ENCODE measurements around the gene MRPS17. TPM values are rescaled to one million over a fixed set of nuclear protein-coding genes. Genes with fewer than 3 reads are reported as not detected.

Gene MRPS17
- polyA plus RNA-seq, 3 donors: 14.2 to 18.3 (median 15.7) TPM

DNA sequence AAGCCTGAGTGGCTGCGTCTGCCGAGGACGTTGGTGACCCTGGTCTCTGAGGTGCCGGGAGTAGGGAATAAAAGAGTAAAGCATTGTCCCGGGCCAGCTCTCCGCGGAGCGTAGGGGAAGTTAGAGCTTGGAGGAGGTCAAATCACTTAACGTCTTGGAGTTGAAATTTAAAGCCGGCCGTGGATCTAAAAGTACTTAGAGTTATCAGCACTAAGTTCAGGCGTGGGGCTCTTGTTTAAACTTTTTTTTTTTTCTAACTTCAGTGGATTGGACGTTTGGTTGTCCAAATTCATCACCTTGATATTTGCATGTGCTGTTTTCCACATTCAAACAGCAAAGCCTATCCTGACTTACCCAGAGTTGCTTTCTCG is 13.4 kb downstream of the MRPS17 start:
- no peak for DNase-seq

DNA sequence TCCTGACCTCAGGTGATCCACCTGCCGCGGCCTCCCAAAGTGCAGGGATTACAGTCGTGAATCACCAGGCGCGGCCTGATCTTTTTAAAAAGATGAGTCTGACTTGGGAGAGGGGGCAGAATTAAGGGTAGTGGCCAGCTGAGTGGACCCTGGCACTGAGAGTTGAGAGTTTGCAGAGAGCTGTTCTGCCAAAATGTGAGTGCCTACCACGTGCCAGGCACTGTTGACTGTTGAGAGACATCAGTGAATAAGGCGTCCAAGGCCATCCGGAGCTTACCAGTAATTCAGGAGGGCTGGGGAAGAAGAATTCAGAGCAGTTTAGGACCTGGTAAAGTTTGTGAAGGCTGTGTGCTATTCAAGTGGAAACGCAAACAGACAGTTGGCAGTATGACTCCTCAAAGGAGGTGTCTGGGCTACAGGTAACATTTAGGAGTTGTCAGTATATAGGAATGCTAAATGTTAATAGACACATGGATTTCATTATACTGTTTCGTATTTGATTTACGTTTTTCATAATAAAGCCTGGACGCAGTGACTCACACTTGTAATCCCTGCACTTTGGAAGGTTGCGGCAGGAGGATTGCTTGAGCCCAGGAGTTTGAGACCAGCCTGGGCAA is 14.2 kb downstream of the MRPS17 start:
- no peak for DNase-seq

DNA sequence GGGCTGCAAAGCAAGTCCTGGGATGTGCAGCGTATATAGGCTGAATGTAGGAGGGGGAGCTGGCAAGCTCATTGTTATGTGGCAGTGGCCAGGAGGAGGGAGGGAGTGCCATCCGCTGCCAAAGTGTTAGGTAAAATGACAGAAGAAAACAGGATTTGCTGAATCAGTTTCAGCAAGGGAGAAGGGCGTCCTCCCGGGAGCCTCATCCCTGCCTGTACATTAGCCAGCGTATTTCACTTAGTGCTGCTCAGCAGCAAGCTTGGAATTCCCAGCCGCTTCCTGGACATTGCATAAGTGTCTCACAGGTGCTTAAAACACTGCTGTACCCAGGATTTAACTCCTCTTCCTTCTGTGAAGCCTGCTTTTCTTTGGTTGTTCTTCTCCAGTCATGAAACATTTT is 15.2 kb downstream of the MRPS17 start:
- DNase-seq: no peak

DNA sequence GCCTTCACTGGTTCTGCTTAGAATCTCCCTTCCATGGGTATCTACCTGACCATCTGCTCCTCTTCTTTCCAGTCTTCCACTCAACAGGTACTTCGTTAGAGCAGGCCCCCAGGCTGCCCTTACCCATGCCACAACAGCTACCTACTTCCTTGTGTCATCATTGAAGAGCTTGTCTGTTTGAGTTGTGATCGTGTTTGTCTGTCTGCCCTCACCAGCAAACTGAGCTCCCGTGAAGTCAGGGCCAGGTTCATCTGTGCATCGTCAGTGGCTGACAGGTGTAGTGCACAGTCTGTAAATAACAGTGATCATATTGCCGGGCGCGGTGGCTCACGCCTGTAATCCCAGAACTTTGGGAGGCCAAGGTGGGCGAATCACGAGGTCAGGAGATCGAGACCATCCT is 17.7 kb downstream of the MRPS17 start:
- DNase-seq: no peak

DNA sequence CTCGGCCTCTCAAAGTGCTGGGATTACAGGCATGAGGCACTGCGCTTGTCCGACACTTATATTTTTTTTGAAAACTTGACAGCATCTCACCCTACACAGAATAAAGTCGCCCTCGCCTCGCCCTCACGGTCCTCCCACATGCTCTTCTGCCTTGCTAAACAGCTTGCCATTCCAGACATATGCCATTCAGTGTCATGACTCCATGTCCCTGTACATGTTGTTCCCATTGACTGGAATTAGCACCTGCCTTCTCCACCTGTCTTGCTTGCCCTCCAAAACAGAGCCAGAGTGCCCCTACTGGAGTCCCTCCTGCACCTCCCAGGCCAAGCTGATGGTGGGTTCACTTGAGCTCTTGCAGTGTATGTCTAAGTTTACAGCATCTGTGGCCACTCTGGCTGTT is 18.9 kb downstream of the MRPS17 start:
- no peak for DNase-seq

DNA sequence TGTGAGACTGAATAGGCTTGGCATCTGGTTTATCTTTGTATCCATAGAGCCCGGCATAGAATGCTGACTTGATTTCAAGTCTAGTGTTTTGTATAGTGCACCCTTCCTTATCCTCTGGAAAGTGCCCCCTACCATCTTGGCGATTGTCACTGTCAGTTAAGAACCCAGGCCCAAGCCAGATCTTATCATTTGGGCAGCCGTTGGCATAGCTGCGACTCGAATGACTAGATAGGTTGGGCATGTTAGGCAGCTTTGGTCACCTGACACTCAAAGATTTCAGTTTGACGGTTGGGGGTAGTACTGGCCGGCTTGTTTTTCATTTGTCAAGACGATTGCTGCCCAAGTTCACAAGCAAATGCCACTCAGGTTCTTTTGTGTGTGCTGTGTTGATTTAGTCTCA is 19.3 kb downstream of the MRPS17 start:
- no peak for DNase-seq

DNA sequence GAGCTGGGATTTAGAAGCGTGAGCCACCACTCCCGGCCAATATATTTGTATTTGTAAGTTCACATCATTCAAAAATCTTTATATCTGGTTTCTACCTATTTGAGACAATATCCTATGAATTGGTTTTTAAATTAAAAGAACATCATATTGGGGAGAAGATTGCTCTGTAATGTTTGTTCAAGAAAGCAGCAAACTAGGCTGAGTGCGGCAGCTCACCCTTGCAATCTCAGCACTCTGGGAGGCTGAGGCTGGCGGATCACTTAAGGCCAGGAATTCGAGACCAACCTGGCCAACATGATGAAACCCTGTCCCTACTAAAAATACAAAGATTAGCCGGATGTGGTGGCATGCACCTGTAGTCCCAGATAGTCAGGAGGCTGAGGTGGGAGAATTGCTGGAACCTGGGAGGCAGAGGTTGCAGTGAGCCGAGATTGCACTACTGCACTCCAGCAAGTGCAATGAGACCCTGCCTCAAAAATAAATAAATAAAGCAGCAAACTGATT is 22.1 kb downstream of the MRPS17 start:
- DNase-seq: no peak

DNA sequence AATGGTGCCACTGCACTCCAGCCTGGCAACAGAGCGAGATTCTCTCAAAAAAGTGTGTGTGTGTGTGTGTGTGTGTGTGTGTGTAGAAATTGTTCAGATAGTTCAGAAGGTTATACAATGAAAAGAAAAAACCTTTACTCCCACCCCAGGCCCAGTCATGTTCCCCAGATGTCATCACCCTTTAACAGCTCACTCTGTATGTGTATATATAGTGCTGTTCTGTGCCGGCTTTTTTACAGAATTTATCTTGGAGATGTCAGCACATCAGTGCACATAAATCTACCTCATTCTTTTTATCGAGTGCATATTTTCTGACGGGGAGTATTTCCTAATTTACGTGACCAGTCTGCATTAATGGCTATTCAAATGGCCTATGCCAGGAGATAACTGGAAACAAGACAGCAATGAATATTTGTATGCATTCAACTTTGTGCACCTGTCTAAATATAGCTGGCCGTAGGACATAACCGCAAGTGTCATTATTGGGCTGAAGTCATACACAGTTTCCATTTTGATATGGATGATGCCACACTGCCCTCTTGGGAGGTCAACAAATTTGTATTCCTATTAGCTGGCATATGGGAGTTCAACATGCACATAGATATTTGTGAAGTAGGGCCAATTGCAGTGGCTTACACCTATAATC is 24.4 kb downstream of the MRPS17 start:
- DNase-seq: no peak

DNA sequence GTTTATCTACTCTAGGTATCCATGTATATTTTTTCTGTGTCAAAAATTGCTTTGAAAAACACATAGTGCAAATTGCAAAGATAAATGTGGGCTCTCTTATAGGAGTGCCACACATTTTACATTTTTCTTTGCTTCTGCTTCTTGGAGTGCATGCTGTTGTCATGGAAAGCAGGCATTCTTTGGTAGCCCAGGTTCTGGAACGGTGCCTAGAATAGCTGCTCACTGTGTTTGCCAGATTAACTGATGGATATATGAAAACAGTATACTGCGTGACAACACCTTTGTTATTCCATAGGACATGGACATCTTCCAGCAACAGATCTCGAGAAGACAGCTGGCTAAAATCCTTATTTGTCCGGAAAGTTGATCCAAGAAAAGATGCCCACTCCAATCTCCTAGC is 26.2 kb downstream of the MRPS17 start:
- DNase-seq: no peak

DNA sequence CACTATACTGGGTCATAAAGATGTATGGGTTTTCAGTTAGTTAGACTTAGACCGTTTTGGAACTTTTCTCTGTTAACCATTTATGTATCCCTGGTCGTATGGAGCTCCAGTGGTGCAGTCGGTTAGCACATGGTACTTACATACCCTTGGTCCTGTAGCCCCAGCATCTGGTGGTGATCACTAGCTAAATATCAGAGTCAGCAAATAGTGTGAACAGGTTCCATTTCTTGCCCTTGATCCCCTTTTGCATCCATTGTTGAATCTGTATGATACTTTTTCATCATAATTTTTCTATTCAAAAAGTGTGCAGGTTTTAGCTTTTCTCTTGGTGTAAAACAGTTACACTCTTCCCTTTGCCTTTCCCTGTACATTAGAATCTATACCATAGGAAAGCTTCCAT is 28.6 kb downstream of the MRPS17 start:
- DNase-seq: no peak

DNA sequence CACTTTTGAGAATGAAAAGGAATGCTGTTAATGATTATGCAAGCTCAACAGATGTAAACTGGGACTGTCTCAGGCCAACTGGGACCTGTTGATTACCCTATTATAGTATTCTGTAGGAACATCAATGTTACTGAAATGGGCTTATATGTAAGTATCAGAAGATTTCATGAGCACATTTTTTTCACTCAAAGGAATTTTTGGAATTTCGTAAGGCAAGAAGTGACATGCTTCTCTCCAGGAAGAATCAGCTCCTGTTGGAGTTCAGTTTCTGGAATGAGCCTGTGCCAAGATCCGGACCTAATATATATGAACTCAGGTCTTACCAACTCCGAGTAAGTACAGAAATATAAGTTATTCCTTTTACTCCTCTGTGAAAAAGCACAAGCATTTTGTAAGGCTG is 31.9 kb downstream of the MRPS17 start:
- DNase-seq: no peak

DNA sequence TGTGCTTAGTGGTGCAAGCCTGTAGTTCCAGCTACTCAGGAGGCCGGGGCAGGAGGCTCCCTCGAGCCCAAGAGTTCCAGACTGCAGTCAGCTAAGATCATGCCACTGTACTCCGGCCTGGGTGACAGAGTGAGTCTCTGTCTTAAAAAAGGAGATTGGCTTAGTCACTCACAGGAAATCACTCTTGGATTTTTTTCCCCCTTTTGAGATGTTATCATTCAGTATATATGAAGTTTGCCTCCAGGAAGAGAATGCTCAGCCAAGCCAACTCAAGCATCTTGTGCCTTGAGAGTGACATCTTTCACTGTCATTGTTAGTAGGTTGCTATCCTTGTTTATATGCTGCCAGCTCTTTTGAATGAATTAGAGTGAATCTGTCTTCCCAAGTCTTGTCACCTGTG is 40.7 kb downstream of the MRPS17 start:
- DNase-seq: no peak

DNA sequence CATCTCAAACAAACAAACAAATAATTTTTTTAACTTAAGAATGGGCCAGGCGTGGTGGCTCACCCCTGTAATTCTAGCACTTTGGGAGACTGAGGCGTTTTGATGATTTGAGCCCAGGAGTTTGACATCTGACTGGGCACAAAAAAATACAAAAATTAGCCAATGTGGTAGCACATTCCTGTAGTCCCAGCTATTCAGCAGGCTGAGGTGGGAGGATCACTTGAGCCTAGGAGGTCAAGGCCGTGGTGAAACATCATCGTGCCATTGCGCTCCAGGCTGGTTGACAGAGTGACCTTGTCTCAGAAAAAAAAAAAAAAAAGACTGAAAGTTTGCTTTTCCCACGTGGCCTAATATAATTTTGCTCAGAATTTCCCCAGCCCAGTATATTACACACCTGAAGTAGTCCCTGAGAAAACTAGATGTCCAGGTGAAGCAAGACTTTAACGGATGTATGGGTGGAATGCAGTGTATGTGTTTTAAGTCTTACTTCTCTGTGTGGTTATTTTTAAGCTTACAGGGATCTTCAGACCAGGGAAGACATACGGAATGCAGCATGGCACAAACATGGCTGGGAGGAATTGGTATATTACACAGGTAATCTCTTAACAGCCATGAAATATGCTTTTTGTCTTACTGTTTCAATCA is 45.3 kb downstream of the MRPS17 start:
- no peak for DNase-seq

DNA sequence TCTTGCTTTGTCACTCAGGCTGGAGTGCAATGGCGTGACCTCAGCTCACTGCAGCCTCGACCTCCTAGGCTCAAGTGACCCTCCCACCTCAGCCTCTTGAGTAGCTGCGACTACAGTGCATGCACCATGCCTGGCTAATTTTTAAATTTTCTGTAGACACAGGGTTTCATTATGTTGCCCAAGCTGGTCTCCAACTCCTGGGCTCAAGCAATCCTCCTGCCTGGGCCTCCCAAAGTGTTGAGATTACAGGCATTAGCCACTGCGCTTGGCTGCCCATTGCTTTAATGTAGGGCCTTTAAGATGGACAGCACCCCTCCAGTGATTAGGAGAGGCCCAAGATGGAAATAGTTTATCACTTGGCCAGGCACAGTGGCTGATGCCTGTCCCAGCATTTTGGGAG is 52.1 kb downstream of the MRPS17 start:
- no peak for DNase-seq

Other genes starting within 250 kb of the MRPS17 start
- gene SEPTIN14, start 89.1 kb upstream of the MRPS17 start, polyA plus RNA-seq (ENCODE audit: insufficient read length in 3 of 3): under 1 TPM; 0.19 to 0.50 (median 0.32) TPM
- 10 to 100 TPM; 10.8 to 16.5 (median 14.0) TPM for gene ZNF713, start 64.4 kb upstream of the MRPS17 start, polyA plus RNA-seq (ENCODE audit: insufficient read length in 3 of 3)
- gene NIPSNAP2, start 12.7 kb downstream of the MRPS17 start, polyA plus RNA-seq (ENCODE audit: insufficient read length in 3 of 3): 100 to 1,000 TPM in 2 of 3 donors, 10 to 100 TPM in 1; 97.2 to 114 (median 114) TPM
- gene PSPH, start 99.6 kb downstream of the MRPS17 start, polyA plus RNA-seq (ENCODE audit: insufficient read length in 3 of 3): 10 to 100 TPM; 26.4 to 37.9 (median 35.5) TPM
- 100 to 1,000 TPM; 203 to 252 (median 239) TPM for gene CCT6A, start 99.9 kb downstream of the MRPS17 start, polyA plus RNA-seq (ENCODE audit: insufficient read length in 3 of 3)
- gene SUMF2, start 112.4 kb downstream of the MRPS17 start, polyA plus RNA-seq (ENCODE audit: insufficient read length in 3 of 3): 100 to 1,000 TPM; 128 to 160 (median 147) TPM
- gene PHKG1, start 141.1 kb downstream of the MRPS17 start, polyA plus RNA-seq (ENCODE audit: insufficient read length in 3 of 3): 1 to 10 TPM; 1.0 to 3.0 (median 2.6) TPM
- 100 to 1,000 TPM; 251 to 306 (median 302) TPM for gene CHCHD2, start 154.6 kb downstream of the MRPS17 start, polyA plus RNA-seq (ENCODE audit: insufficient read length in 3 of 3)
- 1 to 10 TPM; 2.5 to 3.1 (median 2.7) TPM for gene NUPR2, start 164.5 kb downstream of the MRPS17 start, polyA plus RNA-seq (ENCODE audit: insufficient read length in 3 of 3)